IMR-90 (cell line): ENCODE measurements around the gene IFT81.

Experiments used
- BHLHE40 ChIP-seq: fragments of 150-350 bp; IDR thresholded peaks from 2 replicates; pipeline ENCODE4 v1.6.1; 2016; ENCODE audit warnings: mild to moderate bottlenecking, low read depth, low read length
- CEBPB ChIP-seq: IDR thresholded peaks from 2 replicates; pipeline ENCODE4 v1.6.1; 2012; ENCODE audit warnings: low read depth, low read length, improper control_type of control experiment
- FOS ChIP-seq: fragments of 150-350 bp; IDR thresholded peaks from 2 replicates; pipeline ENCODE4 v1.6.1; 2016; ENCODE audit warnings: low read depth, low read length
- MAZ ChIP-seq: IDR thresholded peaks from 2 replicates; pipeline ENCODE4 v1.6.1; 2012; ENCODE audit warnings: low read depth, mild to moderate bottlenecking, low read length, improper control_type of control experiment, moderate library complexity, borderline replicate concordance
- NFE2L2 ChIP-seq: fragments of 150-350 bp; IDR thresholded peaks from 2 replicates; pipeline ENCODE4 v1.6.1; 2016; ENCODE audit warnings: low read depth, mild to moderate bottlenecking, low read length
- POLR2A ChIP-seq: IDR thresholded peaks from 2 replicates; pipeline ENCODE4 v1.6.1; 2012; ENCODE audit warnings: mild to moderate bottlenecking, low read depth, low read length
- RAD21 ChIP-seq: IDR thresholded peaks from 2 replicates; pipeline ENCODE4 v1.6.1; 2012; ENCODE audit warnings: low read length, improper control_type of control experiment
- RCOR1 ChIP-seq: IDR thresholded peaks from 2 replicates; pipeline ENCODE4 v1.6.1; 2012; ENCODE audit warnings: mild to moderate bottlenecking, low read length, improper control_type of control experiment; ENCODE audit not compliant: insufficient replicate concordance
- SMC3 ChIP-seq: fragments of 150-350 bp; IDR thresholded peaks from 2 replicates; pipeline ENCODE4 v1.6.1; 2016; ENCODE audit warnings: low read depth, mild to moderate bottlenecking, antibody characterized with exemption, low read length, moderate library complexity
- TF ChIP-seq, protein P1 (sequence below): conservative IDR thresholded peaks from 2 replicates; pipeline ENCODE4 v1.5.1; 2012; ENCODE audit warnings: mild to moderate bottlenecking, low read depth, low read length, improper control_type of control experiment
- TF ChIP-seq, protein P2 (sequence below): fragments of 150-350 bp; IDR thresholded peaks from 2 replicates; pipeline ENCODE4 v1.6.1; 2016; ENCODE audit warnings: low read depth, mild to moderate bottlenecking, low read length, moderate library complexity, borderline replicate concordance

DNA sequence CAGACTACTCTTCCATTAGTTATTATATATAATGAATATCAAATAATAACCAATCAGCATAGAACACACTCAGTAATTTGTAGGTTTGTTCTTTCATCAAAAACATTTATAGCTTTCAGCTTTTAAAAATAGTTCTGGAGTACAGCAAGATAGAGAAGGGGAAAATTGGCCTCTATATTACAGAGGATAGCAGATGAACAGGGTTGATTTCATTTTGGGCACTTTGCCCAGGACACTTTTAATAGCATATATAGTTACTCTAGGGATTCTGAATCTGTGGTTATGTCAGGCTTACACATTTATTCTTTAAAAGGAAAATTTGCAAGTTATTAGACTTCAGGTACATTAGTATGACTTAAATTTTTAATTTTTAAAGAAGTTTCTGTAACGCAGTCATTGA is 52.6 kb downstream of the IFT81 start:
- TF ChIP-seq, protein P1, sequence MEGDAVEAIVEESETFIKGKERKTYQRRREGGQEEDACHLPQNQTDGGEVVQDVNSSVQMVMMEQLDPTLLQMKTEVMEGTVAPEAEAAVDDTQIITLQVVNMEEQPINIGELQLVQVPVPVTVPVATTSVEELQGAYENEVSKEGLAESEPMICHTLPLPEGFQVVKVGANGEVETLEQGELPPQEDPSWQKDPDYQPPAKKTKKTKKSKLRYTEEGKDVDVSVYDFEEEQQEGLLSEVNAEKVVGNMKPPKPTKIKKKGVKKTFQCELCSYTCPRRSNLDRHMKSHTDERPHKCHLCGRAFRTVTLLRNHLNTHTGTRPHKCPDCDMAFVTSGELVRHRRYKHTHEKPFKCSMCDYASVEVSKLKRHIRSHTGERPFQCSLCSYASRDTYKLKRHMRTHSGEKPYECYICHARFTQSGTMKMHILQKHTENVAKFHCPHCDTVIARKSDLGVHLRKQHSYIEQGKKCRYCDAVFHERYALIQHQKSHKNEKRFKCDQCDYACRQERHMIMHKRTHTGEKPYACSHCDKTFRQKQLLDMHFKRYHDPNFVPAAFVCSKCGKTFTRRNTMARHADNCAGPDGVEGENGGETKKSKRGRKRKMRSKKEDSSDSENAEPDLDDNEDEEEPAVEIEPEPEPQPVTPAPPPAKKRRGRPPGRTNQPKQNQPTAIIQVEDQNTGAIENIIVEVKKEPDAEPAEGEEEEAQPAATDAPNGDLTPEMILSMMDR = no peak
- TF ChIP-seq SMC3 = no peak
- TF ChIP-seq, protein P2, sequence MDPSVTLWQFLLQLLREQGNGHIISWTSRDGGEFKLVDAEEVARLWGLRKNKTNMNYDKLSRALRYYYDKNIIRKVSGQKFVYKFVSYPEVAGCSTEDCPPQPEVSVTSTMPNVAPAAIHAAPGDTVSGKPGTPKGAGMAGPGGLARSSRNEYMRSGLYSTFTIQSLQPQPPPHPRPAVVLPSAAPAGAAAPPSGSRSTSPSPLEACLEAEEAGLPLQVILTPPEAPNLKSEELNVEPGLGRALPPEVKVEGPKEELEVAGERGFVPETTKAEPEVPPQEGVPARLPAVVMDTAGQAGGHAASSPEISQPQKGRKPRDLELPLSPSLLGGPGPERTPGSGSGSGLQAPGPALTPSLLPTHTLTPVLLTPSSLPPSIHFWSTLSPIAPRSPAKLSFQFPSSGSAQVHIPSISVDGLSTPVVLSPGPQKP = no peak
- TF ChIP-seq POLR2A = no peak
- TF ChIP-seq BHLHE40 = no peak
- TF ChIP-seq RCOR1 = no peak
- TF ChIP-seq NFE2L2 = no peak
- TF ChIP-seq FOS = no peak
- no peak for TF ChIP-seq RAD21
- TF ChIP-seq MAZ = no peak
- no peak for TF ChIP-seq CEBPB
